K562 (cell line): ENCODE results near the gene CECR2. TPM values are rescaled to one million over a fixed set of nuclear protein-coding genes. Genes with fewer than 3 reads are reported as not detected.

ENCODE experiments used
- ATAC-seq: fragments of 200-7000 bp; cut with Tn5 transposase; 3 replicates; pipeline ENCODE4 v1.9.1; 2020; ENCODE audit warnings: moderate library complexity
- BruUV-seq: library from RNA; stranded (reverse); fragments of 400-500 nt; replicated peaks from 2 replicates; lab custom pipeline; 2021; lab: Mats Ljungman, UMichigan
- CTCF ChIA-PET: fragments of 300-600 bp; formaldehyde crosslinking; extraction: SDS; loops from one replicate; lab custom pipeline; 2021; ENCODE audit warnings: low intra/inter-chr PET ratio; lab: Yijun Ruan, JAX
- POLR2A ChIA-PET: fragments of 300-600, 350-650 bp; sonication (Branson Sonifier 250); formaldehyde crosslinking; extraction: SDS; loops from one replicate; lab custom pipeline; 2021; ENCODE audit warnings: antibody characterized with exemption, inconsistent platforms; lab: Yijun Ruan, JAX
- DNase-seq, 4 experiments: peaks; one replicate each; pipeline versions ENCODE4 v3.0.0 to v3.0.0-alpha.2; 2011 to 2018; ENCODE audit warnings: low spot score in 3 of 4, mixed read lengths in 3 of 4; ENCODE audit errors: extremely low read depth in 1 of 4
- FAIRE-seq: peaks from 2 replicates; lab custom pipeline; 2011; peaks lifted over from hg19 to GRCh38; lab: Jason Lieb, UNC
- H2AFZ ChIP-seq: 2 replicates; pipeline ENCODE4 v1.6.0; 2011; ENCODE audit warnings: low read depth, low read length, control low read depth, inconsistent platforms
- H3K27ac ChIP-seq: fragments of 200-600 bp; 3 replicates; pipeline ENCODE4 v1.8.0; 2011; ENCODE audit warnings: low read depth, mild to moderate bottlenecking, control low read depth, inconsistent platforms, low read length, moderate library complexity, mixed read lengths; ENCODE audit errors: extremely low read depth
- H3K27me3 ChIP-seq, 2 experiments: fragments of 300-600 bp in 1 of 2; 2 replicates in 1 of 2; 3 replicates in 1 of 2; pipeline versions ENCODE4 v1.6.0 to v1.8.0; 2011; ENCODE audit warnings: inconsistent platforms in 2 of 2, low read length in 2 of 2, mild to moderate bottlenecking in 1 of 2, mixed read lengths in 1 of 2, moderate library complexity in 1 of 2; ENCODE audit not compliant: control insufficient read depth in 2 of 2, insufficient read depth in 2 of 2
- H3K36me3 ChIP-seq: fragments of 300-600 bp; 3 replicates; pipeline ENCODE4 v1.8.0; 2011; ENCODE audit warnings: mild to moderate bottlenecking, low read length, inconsistent platforms; ENCODE audit not compliant: control insufficient read depth, insufficient read depth
- H3K4me1 ChIP-seq, 2 experiments: fragments of 200-600 bp in 1 of 2; replicated peaks in 1 of 2; 2 replicates in 1 of 2; 3 replicates in 1 of 2; pipeline versions ENCODE4 v1.5.1 to v1.8.0; 2011; ENCODE audit warnings: inconsistent platforms in 2 of 2, low read length in 2 of 2, mild to moderate bottlenecking in 1 of 2, mixed read lengths in 1 of 2, moderate library complexity in 1 of 2; ENCODE audit not compliant: control insufficient read depth in 2 of 2, insufficient read depth in 2 of 2
- H3K4me2 ChIP-seq: 2 replicates; pipeline ENCODE4 v1.6.1; 2011; ENCODE audit warnings: low read length, control low read depth, inconsistent platforms, mixed read lengths; ENCODE audit not compliant: insufficient read depth
- H3K4me3 ChIP-seq: fragments of 200-600 bp; sonication (generic), shearing (Covaris generic); 2 replicates; pipeline ENCODE4 v1.5.1; 2016; ENCODE audit warnings: control low read depth, inconsistent platforms
- H3K79me2 ChIP-seq: fragments of 200-600 bp; 3 replicates; pipeline ENCODE4 v1.8.0; 2011; ENCODE audit warnings: low read length, inconsistent platforms; ENCODE audit not compliant: control insufficient read depth, insufficient read depth
- H3K9ac ChIP-seq, 2 experiments: 2 replicates each; pipeline versions ENCODE4 v1.6.0 to v1.6.1; 2011; ENCODE audit warnings: low read depth in 2 of 2, low read length in 2 of 2, control low read depth in 1 of 2, inconsistent platforms in 1 of 2, mild to moderate bottlenecking in 1 of 2, mixed read lengths in 1 of 2; ENCODE audit not compliant: insufficient read depth in 1 of 2
- H3K9me1 ChIP-seq: one replicate; pipeline ENCODE4 v1.6.0; 2011; ENCODE audit warnings: inconsistent platforms, mild to moderate bottlenecking, low read length, moderate library complexity; ENCODE audit not compliant: control insufficient read depth, insufficient read depth
- H3K9me3 ChIP-seq: replicated peaks from 2 replicates; pipeline ENCODE4 v1.5.1; 2011; ENCODE audit warnings: low read depth, low read length, inconsistent platforms; ENCODE audit not compliant: control insufficient read depth, insufficient read depth
- H4K20me1 ChIP-seq: replicated peaks from 2 replicates; pipeline ENCODE4 v1.6.1; 2011; ENCODE audit warnings: low read length, inconsistent platforms, mixed read lengths; ENCODE audit not compliant: control insufficient read depth, insufficient read depth
- ATF7 ChIP-seq: fragments of 450-650 bp; IDR thresholded peaks from 2 replicates; pipeline ENCODE4 v1.7.1; 2014; ENCODE audit warnings: mild to moderate bottlenecking, moderate library complexity
- EP300 ChIP-seq: IDR thresholded peaks from 2 replicates; pipeline ENCODE4 v1.6.1; 2012; ENCODE audit warnings: low read length, improper control_type of control experiment
- JUND ChIP-seq, 2 experiments: IDR thresholded peaks; 2 replicates in 1 of 2; 3 replicates in 1 of 2; pipeline ENCODE4 v1.6.1; 2011; ENCODE audit warnings: borderline replicate concordance in 2 of 2, low read depth in 2 of 2, low read length in 2 of 2, improper control_type of control experiment in 1 of 2, missing biosample characterization in 1 of 2, missing genetic modification characterization in 1 of 2, missing genetic modification reagents in 1 of 2
- KDM2B ChIP-seq: fragments of 250-450 bp; sonication (Bioruptor Pico); IDR thresholded peaks from 2 replicates; pipeline ENCODE4 v1.8.0; 2021; ENCODE audit warnings: mild to moderate bottlenecking, moderate library complexity
- MYC ChIP-seq, 2 experiments: fragments of 250-450 bp in 1 of 2; sonication (Bioruptor Pico) in 1 of 2; IDR thresholded peaks; 2 replicates each; pipeline versions ENCODE4 v1.5.1 to v1.6.1; 2012 to 2021; ENCODE audit warnings: low read depth in 2 of 2, borderline replicate concordance in 1 of 2, improper control_type of control experiment in 1 of 2, low read length in 1 of 2, mild to moderate bottlenecking in 1 of 2, moderate library complexity in 1 of 2
- RBFOX2 ChIP-seq: fragments of 200-400 bp; formaldehyde crosslinking; IDR thresholded peaks from 2 replicates; pipeline ENCODE4 v1.6.1; 2017; ENCODE audit warnings: low read depth, mild to moderate bottlenecking, low read length, moderate library complexity
- WGBS: fragments of 100-300 bp; shearing (Covaris generic); methylation state at CpG from one replicate; pipeline ENCODE4 v1.1.6; 2016; ENCODE audit warnings: low coverage, mixed read lengths; ENCODE audit not compliant: insufficient coverage; ENCODE audit errors: missing lambda C conversion rate; 5-methylcytosine and 5-hydroxymethylcytosine counted together
- in situ Hi-C: fragments of 300-500 bp; cut with MboI; formaldehyde crosslinking; loops from 4 replicates; pipeline ENCODE4 v1.15.0; 2018; ENCODE audit warnings: inconsistent platforms, mixed read lengths
- intact Hi-C: fragments of 100-400 bp; cut with micrococcal nuclease; formaldehyde crosslinking; loops from 2 replicates; pipeline ENCODE4 v1.14.2; 2022
- polyA plus RNA-seq, 8 experiments: library from polyadenylated mRNA; depleted of rRNA in 4 of 8; stranded (reverse) in 5 of 8; unstranded in 3 of 8; fragments of >200 nt; fragmentation: Nextera tagmentation in 2 of 8; fragmentation: Illumina TruSeq in 1 of 8; extraction: Ambion mirVana in 2 of 8; extraction: Trizol in 1 of 8; gene quantifications; 2 replicates each; pipeline versions ENCODE4 v1.2.1 to v1.2.3, GENCODE V29; 2011 to 2014; ENCODE audit warnings: inconsistent platforms in 1 of 8, missing spikeins in 1 of 8
- total RNA-seq, 7 experiments: library from RNA; depleted of rRNA in 6 of 7; stranded (reverse); fragments of >200 nt in 6 of 7; fragmentation: Illumina TruSeq in 2 of 7; extraction: Trizol in 2 of 7; gene quantifications; 2 replicates each; pipeline versions ENCODE4 v1.2.1 to v1.2.3, GENCODE V29; 2011 to 2021; ENCODE audit warnings: low replicate concordance in 1 of 7
- TF ChIP-seq, protein P1 (sequence below): fragments of 450-650 bp; IDR thresholded peaks from 2 replicates; pipeline ENCODE4 v1.6.1; 2016
- TF ChIP-seq, protein P2 (sequence below), 2 experiments: fragments of 450-650 bp in 1 of 2; sonication (generic) in 1 of 2; formaldehyde crosslinking in 1 of 2; IDR thresholded peaks; 2 replicates each; pipeline versions ENCODE4 v1.7.1 to v1.9.0; 2016 to 2022; ENCODE audit warnings: inconsistent platforms in 1 of 2, mild to moderate bottlenecking in 1 of 2, missing genetic modification reagents in 1 of 2
- TF ChIP-seq, protein P3 (sequence below), 2 experiments: fragments of 450-650 bp in 1 of 2; sonication (generic) in 1 of 2; formaldehyde crosslinking in 1 of 2; IDR thresholded peaks in 1 of 2; conservative IDR thresholded peaks in 1 of 2; 2 replicates each; pipeline versions ENCODE4 v1.6.1 to v1.8.1; 2016 to 2023; ENCODE audit warnings: mild to moderate bottlenecking in 2 of 2, moderate library complexity in 2 of 2, inconsistent platforms in 1 of 2, missing genetic modification reagents in 1 of 2

The CECR2 gene
- total and polyA plus RNA-seq, 9 of the 15 experiments (the other 6 are each of a cell fraction or from before 2014, with no cell fraction given) = 0.01 to 1.00 (median 0.27) TPM

DNA sequence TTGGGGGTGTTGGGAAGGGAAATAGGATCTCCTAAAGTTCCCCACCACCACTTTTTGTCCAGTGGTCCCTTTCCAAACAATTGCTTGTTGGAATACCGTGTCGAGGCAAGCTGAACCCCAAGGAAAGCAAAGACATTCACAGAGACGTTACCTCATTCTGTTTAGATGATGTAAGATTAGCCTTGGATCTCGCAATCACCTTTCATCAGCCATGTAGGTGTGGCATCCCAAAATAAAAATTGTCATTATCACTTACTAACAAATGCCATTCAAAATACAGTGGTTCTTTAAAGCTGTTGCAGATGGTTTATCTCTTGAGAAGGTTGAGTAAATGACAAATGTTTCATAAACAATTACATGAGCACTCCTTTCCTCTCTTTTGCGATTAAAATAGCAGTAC, 107.6 kb downstream of the CECR2 start:
- ChIA-PET POLR2A (interaction anchor here (0.7 kb wide), 1 partner anchor 402 kb away, joined by 3 read pairs; no protein-coding TSS in a partner anchor), CTCF (no interaction called here)
- H4K20me1 ChIP-seq = no peaks in the 10 kb centered on the region; the same call in 1 of the 2 replicates
- TF ChIP-seq, protein P1, sequence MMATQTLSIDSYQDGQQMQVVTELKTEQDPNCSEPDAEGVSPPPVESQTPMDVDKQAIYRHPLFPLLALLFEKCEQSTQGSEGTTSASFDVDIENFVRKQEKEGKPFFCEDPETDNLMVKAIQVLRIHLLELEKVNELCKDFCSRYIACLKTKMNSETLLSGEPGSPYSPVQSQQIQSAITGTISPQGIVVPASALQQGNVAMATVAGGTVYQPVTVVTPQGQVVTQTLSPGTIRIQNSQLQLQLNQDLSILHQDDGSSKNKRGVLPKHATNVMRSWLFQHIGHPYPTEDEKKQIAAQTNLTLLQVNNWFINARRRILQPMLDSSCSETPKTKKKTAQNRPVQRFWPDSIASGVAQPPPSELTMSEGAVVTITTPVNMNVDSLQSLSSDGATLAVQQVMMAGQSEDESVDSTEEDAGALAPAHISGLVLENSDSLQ = no peak
- TF ChIP-seq, protein P2, sequence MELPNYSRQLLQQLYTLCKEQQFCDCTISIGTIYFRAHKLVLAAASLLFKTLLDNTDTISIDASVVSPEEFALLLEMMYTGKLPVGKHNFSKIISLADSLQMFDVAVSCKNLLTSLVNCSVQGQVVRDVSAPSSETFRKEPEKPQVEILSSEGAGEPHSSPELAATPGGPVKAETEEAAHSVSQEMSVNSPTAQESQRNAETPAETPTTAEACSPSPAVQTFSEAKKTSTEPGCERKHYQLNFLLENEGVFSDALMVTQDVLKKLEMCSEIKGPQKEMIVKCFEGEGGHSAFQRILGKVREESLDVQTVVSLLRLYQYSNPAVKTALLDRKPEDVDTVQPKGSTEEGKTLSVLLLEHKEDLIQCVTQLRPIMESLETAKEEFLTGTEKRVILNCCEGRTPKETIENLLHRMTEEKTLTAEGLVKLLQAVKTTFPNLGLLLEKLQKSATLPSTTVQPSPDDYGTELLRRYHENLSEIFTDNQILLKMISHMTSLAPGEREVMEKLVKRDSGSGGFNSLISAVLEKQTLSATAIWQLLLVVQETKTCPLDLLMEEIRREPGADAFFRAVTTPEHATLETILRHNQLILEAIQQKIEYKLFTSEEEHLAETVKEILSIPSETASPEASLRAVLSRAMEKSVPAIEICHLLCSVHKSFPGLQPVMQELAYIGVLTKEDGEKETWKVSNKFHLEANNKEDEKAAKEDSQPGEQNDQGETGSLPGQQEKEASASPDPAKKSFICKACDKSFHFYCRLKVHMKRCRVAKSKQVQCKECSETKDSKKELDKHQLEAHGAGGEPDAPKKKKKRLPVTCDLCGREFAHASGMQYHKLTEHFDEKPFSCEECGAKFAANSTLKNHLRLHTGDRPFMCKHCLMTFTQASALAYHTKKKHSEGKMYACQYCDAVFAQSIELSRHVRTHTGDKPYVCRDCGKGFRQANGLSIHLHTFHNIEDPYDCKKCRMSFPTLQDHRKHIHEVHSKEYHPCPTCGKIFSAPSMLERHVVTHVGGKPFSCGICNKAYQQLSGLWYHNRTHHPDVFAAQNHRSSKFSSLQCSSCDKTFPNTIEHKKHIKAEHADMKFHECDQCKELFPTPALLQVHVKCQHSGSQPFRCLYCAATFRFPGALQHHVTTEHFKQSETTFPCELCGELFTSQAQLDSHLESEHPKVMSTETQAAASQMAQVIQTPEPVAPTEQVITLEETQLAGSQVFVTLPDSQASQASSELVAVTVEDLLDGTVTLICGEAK (IDR thresholded peaks at IDR 0.05) = no peak
- TF ChIP-seq, protein P2 (CRISPR knock-in tag; IDR thresholded peaks at IDR 0.05) = no peak
- TF ChIP-seq JUND (IDR thresholded peaks at IDR 0.05; ENCODE audit: borderline replicate concordance, low read depth, low read length) (peak; percentile 10; the same call in 1 of the 2 replicates), JUND (tag; IDR thresholded peaks at IDR 0.05; ENCODE audit: borderline replicate concordance, low read depth, low read length) (no peak), KDM2B (CRISPR knock-in tag) (no peak), MYC (IDR thresholded peaks at IDR 0.05; ENCODE audit: low read depth, low read length) (0 out of 2 replicates have a peak, but pooled peaks have one; percentile 26), MYC (CRISPR knock-in tag; IDR thresholded peaks at IDR 0.05; ENCODE audit: borderline replicate concordance, low read depth) (no peak), EP300 (peak; percentile 38; the same call in 1 of the 2 replicates), ATF7 (peak; percentile 78), RBFOX2 (0 out of 2 replicates have a peak, but pooled peaks have one; percentile 14)
- TF ChIP-seq, protein P3, sequence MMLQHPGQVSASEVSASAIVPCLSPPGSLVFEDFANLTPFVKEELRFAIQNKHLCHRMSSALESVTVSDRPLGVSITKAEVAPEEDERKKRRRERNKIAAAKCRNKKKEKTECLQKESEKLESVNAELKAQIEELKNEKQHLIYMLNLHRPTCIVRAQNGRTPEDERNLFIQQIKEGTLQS (IDR thresholded peaks at IDR 0.05) = peak; percentile 76
- TF ChIP-seq, protein P3 (CRISPR knock-in tag; conservative IDR thresholded peaks at IDR 0.05) = no peak

More for the DNA sequence above, 107.6 kb downstream of the CECR2 start:
- H2AFZ ChIP-seq = no peak overlapping the region
- intact Hi-C loops = no loop called here
- in situ Hi-C loops = no loop called here
- H3K9me1 ChIP-seq = no peaks in the 10 kb centered on the region
- no peak overlapping the region for H3K4me3 ChIP-seq
- no peak overlapping the region for H3K4me2 ChIP-seq
- no peak for FAIRE-seq
- no peaks in the 10 kb centered on the region for H3K9me3 ChIP-seq
- peaks cover 36 to 47% of the 10 kb centered on the region in 2 experiments for H3K27me3 ChIP-seq
- BruUV-seq = no TSS peak
- ATAC-seq = peak; percentile 11; the same call in 1 of the 3 replicates
- H3K79me2 ChIP-seq = no peaks in the 10 kb centered on the region
- no peak for DNase-seq
- WGBS = 0% methylated on average over 5 of the region's 5 CpGs
- H3K9ac ChIP-seq = no peak overlapping the region
- no peaks in the 10 kb centered on the region for H3K4me1 ChIP-seq
- H3K36me3 ChIP-seq = no peaks in the 10 kb centered on the region
- H3K27ac ChIP-seq = no peak overlapping the region
